ENCODE data around the gene PLS3.

PLS3 gene

DNA sequence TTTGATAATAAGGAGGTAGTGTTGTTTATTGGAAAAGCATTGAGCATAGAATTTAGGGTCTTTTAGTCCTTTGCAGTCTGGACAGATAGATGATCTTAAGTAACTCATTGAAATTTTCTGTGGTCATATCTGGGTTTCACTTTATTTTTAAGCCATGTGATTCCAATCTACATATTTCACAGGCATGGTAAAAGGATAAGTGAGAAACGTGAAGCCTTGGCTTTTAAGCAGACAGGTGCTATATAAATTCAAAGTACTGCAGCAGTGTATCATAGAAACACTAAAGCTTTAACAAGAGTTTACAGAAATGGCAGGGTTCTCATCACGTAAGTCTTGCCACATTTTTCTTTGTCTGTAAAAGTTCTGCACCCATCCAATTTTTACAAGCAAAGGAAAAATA is 4.9 kb downstream of the PLS3 start:
- no peak for DNase-seq (ENCODE audit: low spot score)

DNA sequence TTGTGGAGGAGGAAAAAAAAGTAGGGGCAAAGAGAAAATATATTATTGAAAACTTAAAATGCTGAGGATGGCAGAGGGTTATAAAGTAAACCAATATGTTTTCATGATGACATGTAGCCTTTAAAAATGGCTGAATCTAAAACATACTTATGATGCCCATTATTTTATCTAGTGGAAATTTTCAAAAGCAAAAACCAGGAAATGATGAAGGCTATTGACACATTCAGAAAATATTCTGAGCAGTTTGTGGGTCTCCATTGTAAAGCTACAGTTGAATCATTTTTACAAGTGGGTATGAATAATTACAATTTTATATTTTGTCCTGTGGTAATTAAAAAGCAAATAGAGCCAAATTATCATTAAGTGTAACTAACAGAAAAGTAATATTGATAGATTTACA is 10.7 kb downstream of the PLS3 start:
- no peak for DNase-seq (ENCODE audit: low spot score)

DNA sequence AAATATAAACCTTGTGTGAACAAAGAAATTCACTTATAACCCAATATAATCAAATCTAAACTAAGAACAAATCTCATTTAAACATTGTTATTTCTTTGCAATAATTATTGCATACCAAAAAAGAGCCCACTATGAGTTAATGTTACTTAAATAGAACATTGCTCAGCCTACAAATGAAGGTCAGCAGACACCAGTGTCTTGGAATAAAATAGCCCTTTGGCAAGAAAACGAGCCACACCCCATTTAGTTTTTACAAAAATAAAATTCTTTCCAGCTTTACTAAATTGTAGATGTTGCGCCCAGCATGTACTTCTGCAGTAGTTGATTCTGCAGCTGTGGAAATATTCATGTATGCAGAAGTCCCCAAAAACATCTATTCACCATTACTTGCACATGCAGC is 12.2 kb downstream of the PLS3 start:
- DNase-seq (ENCODE audit: low spot score): no peak

DNA sequence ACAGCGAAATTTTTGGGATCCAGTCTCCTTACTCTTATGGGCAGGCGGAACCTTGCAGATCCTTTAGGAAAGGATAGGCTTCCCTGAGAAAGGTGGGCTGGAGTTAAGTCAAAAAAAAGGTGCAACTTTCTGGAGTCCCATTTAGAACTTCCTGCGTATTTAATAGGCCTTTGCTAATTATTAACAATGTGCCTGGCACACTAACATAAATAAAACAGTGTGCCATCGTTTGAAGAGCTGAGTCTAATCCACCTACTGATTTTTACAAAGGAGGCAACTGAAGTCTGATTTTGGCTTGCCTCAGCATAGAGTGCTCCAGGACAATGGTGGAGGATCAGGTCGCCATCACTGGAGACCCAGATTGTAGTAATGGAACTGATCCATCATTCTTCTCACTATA is 15.7 kb downstream of the PLS3 start:
- no peak for DNase-seq (ENCODE audit: low spot score)

DNA sequence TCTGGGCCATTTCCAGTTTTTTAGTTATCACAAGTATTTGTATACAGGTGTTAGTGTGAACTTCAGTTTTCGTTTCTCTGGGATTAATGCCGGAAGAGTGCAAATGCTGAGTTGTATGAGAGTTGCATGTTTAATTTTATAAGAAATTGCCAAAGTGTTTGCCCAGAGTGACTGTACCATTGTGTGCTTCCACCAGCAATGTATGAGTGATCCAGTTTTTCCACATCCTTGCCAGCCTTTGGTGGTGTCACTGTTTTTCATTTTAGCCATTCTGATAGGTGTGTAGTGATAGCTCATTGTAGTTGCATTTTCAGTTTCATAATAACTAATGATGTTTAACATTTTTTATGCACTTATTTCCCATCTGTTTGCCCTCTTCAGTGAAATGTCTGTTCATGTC is 18.4 kb downstream of the PLS3 start:
- DNase-seq (ENCODE audit: low spot score): no peak

DNA sequence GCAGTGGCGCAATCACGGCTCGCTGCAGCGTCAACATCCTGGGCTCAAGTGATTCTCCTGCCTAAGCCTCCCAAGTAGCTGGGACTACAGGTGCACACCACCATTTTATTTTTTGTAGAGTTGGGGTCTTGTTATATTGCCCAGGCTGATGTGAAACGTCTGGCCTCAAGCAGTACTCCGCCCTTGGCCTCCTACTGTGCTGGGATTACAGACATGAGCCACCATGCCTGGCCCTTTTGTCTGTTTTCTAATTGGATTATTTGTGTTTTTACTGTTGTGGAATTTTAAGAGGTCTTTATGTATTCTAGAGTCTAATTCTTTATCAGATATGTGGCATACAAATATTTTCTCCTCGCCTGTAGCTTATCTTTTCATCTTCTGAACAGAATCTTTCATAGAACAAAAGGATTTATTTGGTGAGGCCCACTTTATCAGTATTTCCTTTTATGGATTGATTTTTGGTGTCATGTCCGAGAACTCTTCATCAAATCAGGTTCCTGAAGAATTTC is 18.9 kb downstream of the PLS3 start:
- DNase-seq (ENCODE audit: low spot score): no peak

DNA sequence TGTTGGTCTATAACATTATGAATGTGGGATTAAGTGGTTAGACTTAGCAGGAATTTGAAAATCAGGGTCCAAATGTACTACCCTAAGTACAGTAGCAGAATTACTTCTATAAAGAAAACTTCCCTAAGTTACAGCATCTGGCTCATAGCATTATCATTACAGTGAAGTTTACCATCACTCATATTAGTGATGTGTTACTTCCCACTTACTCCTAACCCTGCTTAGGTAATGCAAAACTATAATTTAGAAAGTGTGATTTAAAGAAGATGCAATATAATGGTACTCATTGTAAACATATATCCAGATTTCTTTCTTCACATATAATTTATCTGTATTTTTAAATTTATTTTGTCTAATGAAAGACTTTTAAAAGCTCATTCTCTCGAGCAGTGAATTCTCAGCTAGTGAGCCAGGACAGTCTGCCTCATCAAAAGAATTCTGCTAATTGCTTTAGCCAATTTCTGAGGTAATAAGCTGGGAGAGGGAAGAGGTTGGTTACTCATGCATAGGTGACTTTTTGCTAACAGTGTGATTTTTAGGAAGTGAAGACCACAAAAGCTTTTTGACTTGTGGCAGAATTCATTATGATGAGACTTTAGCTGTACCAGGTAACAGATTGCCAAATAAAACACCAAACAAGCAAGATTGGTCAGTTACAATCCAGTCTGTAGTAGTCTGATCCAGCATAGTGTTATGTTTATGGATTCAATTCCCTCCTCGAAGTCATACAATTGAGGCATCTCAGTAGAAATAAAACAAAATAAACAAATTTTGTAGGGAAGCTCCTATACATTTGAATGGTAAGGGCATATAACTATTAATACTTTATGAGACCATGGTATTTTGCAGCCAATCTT is 21.0 kb downstream of the PLS3 start:
- no peak for DNase-seq (ENCODE audit: low spot score)

DNA sequence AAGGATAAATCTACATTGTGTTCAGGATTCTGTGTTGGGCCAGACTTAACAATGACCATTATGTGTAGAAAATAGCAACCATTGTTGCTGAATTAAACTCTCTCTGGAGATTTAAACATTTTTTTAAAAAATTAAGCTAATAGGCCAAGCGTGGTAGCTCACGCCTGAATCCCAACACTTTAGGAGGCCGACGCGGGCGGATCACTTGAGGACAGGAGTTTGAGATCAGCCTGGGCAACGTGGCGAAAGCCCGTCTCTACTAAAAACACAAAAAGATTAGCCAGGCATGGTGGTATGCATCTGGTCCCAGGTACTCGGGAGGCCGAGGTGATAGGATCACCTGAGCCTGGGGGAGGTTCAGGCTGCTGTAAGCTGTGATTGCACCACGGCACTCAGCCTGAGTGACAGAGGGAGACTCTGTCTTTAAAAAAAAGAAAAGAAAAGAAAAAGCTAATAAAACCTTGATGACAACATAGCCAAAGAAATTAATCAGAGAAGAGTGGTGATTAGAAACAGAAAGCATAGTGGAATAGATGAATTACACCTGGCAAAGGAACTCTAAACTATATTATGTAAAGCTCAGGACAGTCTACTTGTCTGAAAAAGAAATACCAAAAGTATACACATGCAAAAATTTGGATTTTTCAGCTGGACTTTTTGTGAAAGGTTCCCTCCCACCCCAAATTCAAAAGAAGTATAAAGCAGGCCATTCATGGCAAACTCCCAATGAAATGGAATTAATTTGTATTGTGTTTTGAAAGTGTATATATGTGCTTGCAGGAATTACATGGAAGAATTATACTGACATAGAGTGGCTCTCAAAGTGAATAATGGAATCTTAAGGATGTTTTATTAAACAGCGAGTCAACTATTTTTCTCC is 21.9 kb downstream of the PLS3 start:
- DNase-seq (ENCODE audit: low spot score): no peak

DNA sequence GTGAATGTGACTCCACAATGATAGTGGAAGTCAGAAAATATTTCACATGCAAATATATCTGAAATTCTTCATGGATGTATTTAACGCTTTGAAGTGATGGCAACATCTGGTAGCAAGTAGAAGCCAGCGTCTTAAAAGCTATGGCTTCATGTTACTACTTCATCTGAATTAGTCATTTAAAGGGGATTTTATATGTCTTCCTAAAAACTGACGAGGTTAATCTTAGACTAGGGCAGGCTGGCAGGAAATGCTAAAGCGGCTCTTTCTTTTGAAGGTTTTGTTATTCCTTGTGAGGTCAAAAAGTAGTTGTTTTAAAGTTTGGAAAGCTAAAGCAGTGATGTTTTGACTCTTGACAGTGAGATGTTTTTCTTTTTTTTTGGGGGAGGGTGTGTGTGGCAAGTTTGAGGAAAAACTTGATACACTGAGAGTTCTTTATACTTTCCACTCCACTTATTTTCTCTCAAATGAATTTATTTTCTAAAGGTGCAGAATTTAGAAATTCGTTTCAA is 22.6 kb downstream of the PLS3 start:
- DNase-seq (ENCODE audit: low spot score): no peak

DNA sequence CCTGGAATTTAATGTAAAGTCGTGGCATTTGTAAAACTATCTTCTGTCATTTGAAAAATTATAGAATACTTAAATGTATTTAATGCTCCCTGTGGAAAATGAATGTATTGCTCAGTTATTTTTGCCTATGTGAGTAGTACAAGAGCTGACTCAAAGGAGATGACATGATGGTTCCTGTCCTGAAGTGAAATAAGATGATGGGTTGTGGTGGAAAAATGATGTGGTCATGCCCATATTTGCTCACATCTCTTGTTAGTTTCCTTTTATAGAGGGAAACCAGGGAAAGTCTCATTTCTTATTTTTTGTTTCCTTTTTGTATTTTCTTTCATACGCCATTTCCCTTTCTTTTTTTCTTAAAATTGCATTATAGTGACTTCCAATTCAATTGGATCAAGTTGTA is 23.7 kb downstream of the PLS3 start:
- DNase-seq (ENCODE audit: low spot score): no peak

DNA sequence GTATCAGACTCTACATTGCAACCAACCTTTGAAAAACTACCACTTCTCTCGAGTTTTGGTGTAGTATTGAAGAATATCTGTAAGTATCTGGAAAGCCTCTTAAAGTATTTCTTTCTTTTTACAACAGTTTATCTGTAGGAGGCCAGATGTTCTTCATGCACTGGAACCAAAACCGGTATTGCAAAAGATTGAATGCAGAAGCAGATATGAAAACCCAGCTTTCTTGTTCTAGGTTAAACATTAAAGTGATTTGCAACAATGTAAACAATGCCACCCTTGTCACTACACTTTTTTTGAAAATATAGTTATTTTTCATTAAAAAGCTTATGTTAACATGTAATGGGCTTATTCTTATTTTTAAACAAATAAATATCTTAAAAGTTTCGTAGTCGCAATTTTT is 27.2 kb downstream of the PLS3 start:
- no peak for DNase-seq (ENCODE audit: low spot score)

DNA sequence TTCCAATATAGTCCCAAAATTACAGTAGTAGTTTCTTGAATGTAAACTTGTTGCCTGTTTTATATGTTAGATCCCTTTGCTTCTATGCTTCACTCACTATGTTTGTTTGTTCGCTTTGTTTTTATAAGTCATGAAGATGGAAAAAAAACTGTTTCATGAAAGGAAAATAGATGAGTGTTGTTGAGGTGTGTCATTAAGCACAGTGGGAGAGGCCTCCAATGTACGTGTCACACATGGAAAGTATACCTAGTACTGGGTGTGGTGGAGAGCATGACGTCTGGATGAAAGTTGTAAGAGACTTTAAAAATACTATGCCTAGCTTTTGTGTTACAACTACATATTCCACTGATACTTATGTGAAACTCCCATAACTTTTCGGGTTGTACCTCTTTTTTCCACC is 28.4 kb downstream of the PLS3 start:
- no peak for DNase-seq (ENCODE audit: low spot score)

DNA sequence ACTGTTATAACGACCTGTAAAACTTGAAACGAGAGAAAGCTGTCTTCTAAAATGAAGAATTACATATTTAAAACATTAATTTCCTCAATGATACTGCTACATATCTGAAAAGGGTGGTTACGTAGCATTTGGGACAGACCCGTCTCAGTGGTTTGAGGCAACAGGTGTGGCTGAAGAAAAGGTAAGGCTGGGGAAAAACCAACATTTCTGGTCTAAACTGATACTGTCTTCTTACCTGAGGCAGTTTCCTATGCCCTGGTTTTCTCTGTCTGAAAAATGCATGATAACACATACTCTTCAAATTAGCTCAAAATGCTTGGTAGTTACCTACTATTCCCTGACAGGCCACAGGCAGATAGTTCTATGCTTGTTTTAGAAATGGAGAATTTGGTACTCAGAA is 30.4 kb downstream of the PLS3 start:
- DNase-seq (ENCODE audit: low spot score): no peak

DNA sequence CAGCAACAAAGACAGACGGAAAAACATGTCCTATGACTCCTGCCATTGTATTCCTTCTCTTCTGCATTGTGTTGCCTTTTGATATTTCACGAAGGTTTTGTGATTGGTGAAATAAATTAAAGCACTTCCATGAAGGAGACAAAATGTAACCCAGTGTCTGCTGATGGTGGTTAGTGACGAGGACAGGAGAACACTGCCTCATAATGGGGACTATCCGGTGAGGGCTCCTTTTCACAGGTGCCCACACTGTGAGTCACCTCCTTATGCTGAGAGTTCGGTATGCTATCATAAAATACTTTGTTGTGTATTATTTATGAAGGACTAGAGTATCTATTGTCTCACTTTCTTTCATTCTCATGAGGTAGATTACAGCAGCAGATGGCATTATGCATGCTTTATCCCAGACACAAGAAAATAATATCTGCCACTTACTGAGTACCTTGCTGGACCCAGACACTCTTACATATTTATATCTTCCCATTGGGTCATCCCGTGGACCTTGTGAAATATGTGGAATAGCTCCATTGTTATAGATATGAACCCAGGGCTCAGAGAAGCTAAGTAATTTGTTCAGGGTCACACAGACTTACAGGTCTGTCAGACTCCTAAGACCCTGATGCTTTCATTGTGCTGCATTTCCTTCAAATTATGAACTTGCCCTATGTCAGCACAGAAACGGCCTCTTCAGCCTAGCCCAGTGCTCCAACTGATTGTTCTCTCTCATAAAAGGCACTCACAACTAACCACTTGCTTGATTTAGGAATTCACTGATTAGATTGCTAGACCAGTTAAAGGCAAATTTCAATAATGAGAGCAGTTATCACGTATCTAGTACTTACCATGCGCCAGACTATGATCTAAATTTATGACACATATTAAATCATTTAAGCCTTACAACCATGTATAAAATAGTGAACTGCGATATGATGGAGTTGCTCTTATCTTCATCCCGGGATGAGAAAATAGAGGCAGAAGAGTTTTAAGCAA is 31.2 kb downstream of the PLS3 start:
- DNase-seq (ENCODE audit: low spot score): no peak

DNA sequence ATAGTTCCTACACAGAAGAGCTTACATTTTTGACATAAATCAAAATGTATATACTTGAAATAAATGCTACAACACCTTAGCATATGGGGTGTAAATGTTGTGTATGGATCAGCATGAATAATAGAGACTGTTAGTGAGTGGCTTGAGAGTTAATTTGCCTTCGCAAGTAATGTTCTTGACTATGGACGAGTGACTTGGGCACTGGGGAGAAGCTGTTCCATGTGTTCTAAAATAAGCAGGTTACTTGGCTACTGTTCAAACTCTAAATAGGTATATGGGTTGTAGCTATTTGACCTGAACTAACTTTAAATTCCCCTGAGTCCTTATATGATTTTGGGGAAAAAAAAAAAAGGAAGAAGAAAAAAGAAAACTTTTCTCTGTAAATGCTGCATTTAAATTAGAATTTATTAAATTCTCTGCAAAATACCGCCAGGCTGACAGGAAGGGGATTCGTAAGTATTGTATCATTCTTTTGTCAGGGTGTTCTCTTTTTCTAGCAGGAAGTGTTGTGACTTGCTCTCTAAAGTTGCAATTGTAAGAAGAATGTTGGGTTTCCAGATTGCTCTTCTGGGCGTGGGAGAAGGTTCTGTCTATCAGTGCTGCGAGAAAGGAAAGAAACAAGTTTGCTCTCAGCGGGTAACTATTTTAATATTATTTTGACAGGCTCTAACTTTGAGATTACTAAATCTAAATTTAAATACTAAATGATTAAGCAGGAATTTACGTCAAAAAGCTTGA is 32.2 kb downstream of the PLS3 start:
- DNase-seq (ENCODE audit: low spot score): no peak

DNA sequence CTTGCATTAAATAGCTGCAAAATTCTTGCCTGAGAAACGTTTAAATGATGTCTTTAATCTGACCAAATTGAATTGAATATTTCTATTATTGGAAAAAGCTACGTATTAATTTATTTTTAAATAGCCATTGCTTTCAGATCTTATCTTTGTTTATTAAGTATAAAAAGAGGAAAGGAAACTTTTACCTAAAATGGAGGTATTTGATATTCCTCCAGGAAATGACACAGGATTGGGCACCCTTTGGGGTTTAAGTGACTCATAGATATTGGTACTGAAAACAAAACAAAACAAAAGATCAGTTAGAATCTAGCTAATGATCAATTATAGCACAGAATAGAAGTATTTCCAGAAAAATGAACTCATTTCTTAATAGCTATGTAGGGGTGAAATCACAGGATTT is 34.1 kb downstream of the PLS3 start:
- DNase-seq (ENCODE audit: low spot score): no peak

DNA sequence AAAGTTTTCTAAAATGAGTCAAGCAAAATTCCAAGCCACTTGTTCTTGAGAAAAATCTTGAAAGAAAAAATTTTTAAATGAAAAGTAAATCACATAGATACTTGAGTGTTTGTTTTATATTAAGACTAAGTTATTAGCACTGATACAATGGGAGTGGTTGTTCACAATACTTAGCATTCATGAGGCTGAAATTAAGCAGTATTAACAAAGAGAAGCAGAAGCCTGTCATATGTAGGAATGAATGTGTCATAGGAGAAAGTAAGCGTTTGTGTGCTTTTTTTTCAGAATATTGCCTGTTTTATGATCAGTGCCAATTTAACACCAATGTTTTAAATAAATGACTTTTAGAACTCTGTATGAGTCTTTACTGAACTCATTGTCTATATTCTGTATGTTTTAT is 37.6 kb downstream of the PLS3 start:
- no peak for DNase-seq (ENCODE audit: low spot score)

DNA sequence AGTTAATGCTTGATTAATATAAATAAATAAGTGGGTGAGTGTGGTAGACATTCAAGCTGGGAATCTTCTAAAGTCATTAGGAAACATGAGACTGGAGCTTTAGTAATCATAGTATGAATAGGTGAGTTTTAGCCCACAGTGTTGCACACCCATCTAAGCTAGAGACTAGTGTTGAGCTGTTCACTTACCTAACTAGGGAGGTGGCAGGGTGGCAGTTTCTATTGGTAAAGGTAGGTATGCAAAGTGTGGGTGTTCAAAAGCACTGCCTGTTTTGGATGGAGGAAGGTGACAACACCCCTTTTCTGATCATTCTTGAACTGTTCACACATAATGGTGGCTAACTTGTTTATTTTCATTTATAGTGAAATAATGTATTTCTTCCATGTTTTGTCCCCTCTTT is 41.3 kb downstream of the PLS3 start:
- DNase-seq (ENCODE audit: low spot score): no peak

DNA sequence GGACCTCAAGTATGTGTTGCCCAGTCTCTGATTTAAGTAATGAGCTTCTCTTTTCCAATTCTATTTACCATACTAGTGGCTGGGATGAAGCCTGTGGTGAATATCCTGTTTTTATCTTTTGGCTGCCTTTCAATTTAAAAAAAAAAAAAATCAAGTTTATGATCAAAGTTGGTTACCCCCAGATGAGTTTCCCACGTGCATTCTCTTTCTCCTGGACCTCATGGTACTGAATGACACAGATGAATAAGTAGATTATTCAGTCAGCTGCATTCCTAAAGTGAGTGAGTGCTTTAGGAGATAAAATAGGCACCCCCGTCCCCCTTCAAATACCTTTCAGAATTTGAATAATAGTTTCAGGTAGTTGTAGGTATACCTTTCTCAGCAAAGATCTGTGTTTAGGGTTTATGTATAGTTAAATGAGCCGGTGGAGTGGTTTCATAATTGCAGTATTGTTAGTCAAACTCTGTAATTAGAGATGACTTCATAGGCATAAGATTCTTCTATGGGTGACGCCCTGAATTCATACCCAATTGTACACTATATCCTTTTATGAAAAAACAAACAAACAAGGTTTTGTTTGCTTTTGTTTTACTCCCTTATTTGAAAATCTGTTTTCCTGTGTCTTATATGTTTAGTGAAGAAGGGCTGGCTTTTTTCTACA is 41.9 kb downstream of the PLS3 start:
- DNase-seq (ENCODE audit: low spot score): no peak

DNA sequence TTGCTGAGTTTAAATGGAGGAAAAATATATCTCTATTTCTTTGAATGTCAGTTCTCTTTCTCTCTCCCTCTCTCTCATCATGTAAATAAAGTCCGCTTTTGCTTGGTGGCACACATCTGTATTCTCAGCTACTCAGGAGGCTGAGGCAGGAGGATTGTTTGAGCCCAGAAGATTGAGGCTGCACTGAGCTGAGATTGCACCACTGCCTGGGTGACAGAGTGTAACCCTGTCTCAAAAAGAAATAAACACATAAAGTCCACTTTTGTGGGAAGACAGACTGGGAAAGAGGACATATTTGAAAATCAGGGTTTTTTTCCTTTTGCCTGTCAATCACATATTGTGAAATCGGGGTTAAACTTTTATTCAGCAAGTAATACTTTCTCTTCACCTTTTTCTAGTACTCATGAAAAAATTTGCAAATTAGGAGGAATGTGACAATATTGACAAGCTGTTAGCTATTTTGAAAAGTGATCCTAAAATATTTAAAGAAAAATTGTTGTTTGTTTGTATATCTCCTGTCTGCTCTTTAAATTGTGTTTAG is 42.6 kb downstream of the PLS3 start:
- DNase-seq (ENCODE audit: low spot score): no peak

Data from CD4-positive, alpha-beta T cell treated with Interleukin-2 at 100 ng/mL for 4 hours (primary cell).